ENCODE measurements around the gene NCOA5.

GRCh38 chr20:46084805-46085178 is 5.0 kb downstream of the NCOA5 start:
- TF ChIP-seq CTCF (conservative IDR thresholded peaks at IDR 0.05) (no peak), ZFX (IDR thresholded peaks at IDR 0.05) (no peak)
